Activated CD4-positive, alpha-beta T cell treated with anti-CD3 and anti-CD28 coated beads, Interleukin-2, amount 10 ng/mL, durations not matched to agents 7 days and 5 days (primary cell): ENCODE data around the gene CPE. TPM values are rescaled to one million over a fixed set of nuclear protein-coding genes. Genes with fewer than 3 reads are reported as not detected.
A peak's percentile ranks its signal among the peaks of the same experiment; 100 is the strongest.

Source experiments
- CTCF ChIA-PET: fragments of 350-600 bp; sonication (Branson Sonifier 250); formaldehyde crosslinking; loops from one replicate; lab custom pipeline; 2021; ENCODE audit warnings: antibody characterized with exemption; lab: Charles Lee
- POLR2A ChIA-PET: fragments of 350-600 bp; sonication (Branson Sonifier 250); formaldehyde crosslinking; loops from one replicate; lab custom pipeline; 2021; ENCODE audit warnings: antibody characterized with exemption; lab: Charles Lee
- DNase-seq: peaks from one replicate; pipeline ENCODE4 v3.0.0-alpha.2; 2020
- H3K27ac Mint-ChIP-seq: one replicate; pipeline ENCODE4 v1.8.0; 2021; ENCODE audit warnings: mild to moderate bottlenecking, moderate library complexity, mixed read lengths
- H3K27me3 Mint-ChIP-seq: one replicate; pipeline ENCODE4 v1.8.0; 2021; ENCODE audit warnings: mixed read lengths
- H3K36me3 Mint-ChIP-seq: one replicate; pipeline ENCODE4 v1.8.0; 2021; ENCODE audit warnings: low read depth, mixed read lengths
- H3K4me1 Mint-ChIP-seq: one replicate; pipeline ENCODE4 v1.8.0; 2021; ENCODE audit warnings: mixed read lengths
- H3K4me3 Mint-ChIP-seq: one replicate; pipeline ENCODE4 v1.8.0; 2021; ENCODE audit warnings: mild to moderate bottlenecking, moderate library complexity, mixed read lengths
- H3K9me3 Mint-ChIP-seq: one replicate; pipeline ENCODE4 v1.8.0; 2021; ENCODE audit warnings: mixed read lengths
- microRNA-seq: library from miRNA; unstranded; fragments of <30 nt; microRNA quantifications from one replicate; pipeline ENCODE4 v1.2.0, GENCODE V29; 2021; ENCODE audit warnings: borderline microRNAs expressed, borderline replicate concordance
- total RNA-seq, 2 experiments: library from RNA; stranded (reverse); gene quantifications; one replicate each; pipeline ENCODE4 v1.2.3, GENCODE V29; 2021

CPE gene
- total RNA-seq, 2 experiments from 2014 or later: not detected

DNA sequence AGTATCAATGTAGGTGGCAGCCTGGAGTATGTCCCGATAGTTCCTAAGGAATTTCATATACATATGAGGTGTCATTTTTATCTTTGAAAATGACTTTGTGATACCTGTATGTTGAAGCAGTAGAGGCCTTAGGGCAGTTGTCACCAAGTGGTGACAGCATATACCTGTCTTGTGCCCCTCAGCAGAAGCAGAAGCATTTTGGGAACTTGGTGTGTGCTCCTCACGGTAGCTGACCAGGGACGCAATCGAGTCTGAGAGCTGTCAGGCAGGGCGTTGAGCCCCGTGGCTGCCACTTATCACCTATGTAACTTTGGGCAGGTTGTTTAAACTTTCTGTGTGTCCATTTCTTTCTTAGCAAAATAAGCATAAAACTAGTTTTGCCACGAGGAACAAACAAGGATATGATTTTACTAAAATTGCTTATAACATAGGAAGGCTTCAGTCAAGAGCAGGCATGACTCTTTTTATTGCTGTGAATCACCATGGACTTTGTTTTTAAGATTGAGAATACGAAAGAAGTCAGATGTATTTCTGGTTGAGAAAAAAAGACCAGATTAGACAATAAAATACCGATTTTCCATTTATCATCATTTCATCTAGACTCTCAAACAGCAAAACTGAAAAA is 161.5 kb downstream of the CPE start:
- CTCF ChIA-PET: no interaction called here
- H3K4me3 Mint-ChIP-seq: no peak overlapping the region
- no peak overlapping the region for H3K27ac Mint-ChIP-seq
- POLR2A ChIA-PET: no interaction called here
- H3K9me3 Mint-ChIP-seq: no peaks in the 10 kb centered on the region
- H3K4me1 Mint-ChIP-seq: no peaks in the 10 kb centered on the region
- no peak for DNase-seq
- H3K27me3 Mint-ChIP-seq: peaks cover 5% of the 10 kb centered on the region
- H3K36me3 Mint-ChIP-seq: no peaks in the 10 kb centered on the region

DNA sequence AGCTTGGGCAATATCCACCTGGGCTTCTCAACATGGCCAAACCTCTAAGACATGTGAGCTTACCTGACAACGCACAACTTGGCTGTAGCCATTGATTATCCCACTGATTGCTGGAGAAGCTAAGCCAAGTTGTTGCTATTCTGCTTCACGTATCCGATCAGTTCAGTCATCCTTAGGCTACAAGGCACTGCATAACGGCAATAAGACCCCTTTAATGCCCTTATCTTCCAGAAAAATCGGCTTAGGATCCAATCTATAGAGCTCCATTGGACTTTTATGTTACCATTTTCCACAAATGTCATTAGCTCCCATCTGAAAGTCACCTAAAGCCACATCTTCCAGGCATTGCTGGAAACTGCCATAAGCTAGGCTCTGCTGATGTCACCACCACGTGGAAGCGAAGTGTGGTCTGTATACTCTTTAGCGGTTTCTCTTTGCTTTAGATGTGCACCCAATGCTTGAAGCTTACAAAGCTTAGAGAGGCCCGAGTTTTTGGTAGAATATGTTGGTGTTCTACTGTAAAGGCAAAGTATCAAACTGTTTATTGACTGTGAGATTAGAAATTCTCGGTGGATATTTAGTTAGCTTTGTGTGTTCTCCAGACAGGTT is 163.1 kb downstream of the CPE start:
- CTCF ChIA-PET: no interaction called here
- DNase-seq: peak; percentile 51
- H3K4me1 Mint-ChIP-seq: no peaks in the 10 kb centered on the region
- H3K36me3 Mint-ChIP-seq: no peaks in the 10 kb centered on the region
- H3K9me3 Mint-ChIP-seq: no peaks in the 10 kb centered on the region
- POLR2A ChIA-PET: no interaction called here
- H3K27ac Mint-ChIP-seq: no peak overlapping the region
- H3K4me3 Mint-ChIP-seq: no peak overlapping the region
- no peaks in the 10 kb centered on the region for H3K27me3 Mint-ChIP-seq

DNA sequence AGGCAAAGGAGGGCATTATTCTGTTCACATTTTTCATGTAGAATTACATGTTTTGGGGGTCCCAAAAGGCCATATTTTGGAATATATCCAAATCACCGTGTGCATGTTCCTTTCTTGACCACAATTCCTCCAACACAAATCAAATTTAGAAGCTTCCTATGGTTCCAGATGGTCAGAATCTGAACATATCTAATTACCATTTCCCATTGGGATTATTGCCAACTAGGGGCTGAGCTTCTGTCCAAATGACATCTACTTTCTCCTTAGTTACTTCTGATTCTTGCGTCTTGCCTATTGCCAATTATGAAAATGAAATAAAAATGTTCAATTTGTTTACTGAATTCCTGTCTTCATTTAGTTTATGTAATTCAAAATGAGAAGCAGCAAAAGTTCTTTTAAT is 163.7 kb downstream of the CPE start:
- H3K9me3 Mint-ChIP-seq: no peaks in the 10 kb centered on the region
- no peak overlapping the region for H3K27ac Mint-ChIP-seq
- H3K27me3 Mint-ChIP-seq: no peaks in the 10 kb centered on the region
- ChIA-PET CTCF (no interaction called here), POLR2A (no interaction called here)
- peaks cover 2% of the 10 kb centered on the region for H3K4me1 Mint-ChIP-seq
- H3K4me3 Mint-ChIP-seq: no peak overlapping the region
- no peak for DNase-seq
- H3K36me3 Mint-ChIP-seq: no peaks in the 10 kb centered on the region

Small RNA genes within 50 kb of the gene (microRNA-seq; reads per million reads assigned to microRNA genes)
- not detected for gene MIR578

Other genes starting within 250 kb of the CPE start
- gene KLHL2, start 171.4 kb upstream of the CPE start, total RNA-seq: 10 to 100 TPM; 27.3 to 30.1 TPM
- gene MSMO1, start 51.3 kb upstream of the CPE start, total RNA-seq: 10 to 100 TPM; 35.9 to 44.7 TPM